Activated T-cell treated with anti-CD3 and anti-CD28 coated beads, Interleukin-2, amount 50 U/mL, for 24 hours (primary cell): ENCODE results near the gene GRID1.
"Not testable (repeated sequence)": the region's sequence is repeated elsewhere in the genome, so short reads cannot be mapped to it uniquely, and the experiment has no call there.

Experiments
- DNase-seq: peaks from one replicate; pipeline ENCODE4 v3.0.0-alpha.2; 2020
- H3K27ac Mint-ChIP-seq: 2 replicates; pipeline ENCODE4 v1.8.0; 2020; ENCODE audit warnings: mild to moderate bottlenecking, mixed read lengths
- H3K27me3 Mint-ChIP-seq: 2 replicates; pipeline ENCODE4 v1.8.0; 2020; ENCODE audit warnings: mixed read lengths
- H3K36me3 Mint-ChIP-seq: 2 replicates; pipeline ENCODE4 v1.8.0; 2020; ENCODE audit warnings: low read depth, mixed read lengths
- H3K4me1 Mint-ChIP-seq: 2 replicates; pipeline ENCODE4 v1.8.0; 2020; ENCODE audit warnings: low read depth, mixed read lengths
- H3K4me3 Mint-ChIP-seq: 2 replicates; pipeline ENCODE4 v1.8.0; 2020; ENCODE audit warnings: mild to moderate bottlenecking, moderate library complexity, mixed read lengths
- H3K9me3 Mint-ChIP-seq: 2 replicates; pipeline ENCODE4 v1.8.0; 2020; ENCODE audit warnings: mixed read lengths

GRID1 gene

GRCh38 chr10:85959239-85959638 lies 407.4 kb downstream of the GRID1 start:
- H3K27ac Mint-ChIP-seq = no peak overlapping the region
- no peaks in the 10 kb centered on the region for H3K36me3 Mint-ChIP-seq
- H3K4me3 Mint-ChIP-seq = no peak overlapping the region
- H3K27me3 Mint-ChIP-seq = peaks cover 37% of the 10 kb centered on the region
- DNase-seq = no peak
- no peaks in the 10 kb centered on the region for H3K4me1 Mint-ChIP-seq
- peaks cover 13% of the 10 kb centered on the region for H3K9me3 Mint-ChIP-seq

GRCh38 chr10:85950921-85951320 lies 415.7 kb downstream of the GRID1 start:
- Mint-ChIP-seq H3K27me3 (peaks cover 19% of the 10 kb centered on the region), H3K9me3 (no peaks in the 10 kb centered on the region), H3K27ac (no peak overlapping the region), H3K4me3 (no peak overlapping the region), H3K36me3 (no peaks in the 10 kb centered on the region), H3K4me1 (peaks cover 2% of the 10 kb centered on the region)
- no peak for DNase-seq

GRCh38 chr10:85946713-85947326 lies 419.8 kb downstream of the GRID1 start:
- Mint-ChIP-seq H3K4me3 (no peak overlapping the region), H3K27me3 (peaks cover 27% of the 10 kb centered on the region), H3K36me3 (no peaks in the 10 kb centered on the region), H3K27ac (no peak overlapping the region), H3K9me3 (no peaks in the 10 kb centered on the region), H3K4me1 (peaks cover 2% of the 10 kb centered on the region)
- no peak for DNase-seq

- DNase-seq = no peak
- Mint-ChIP-seq H3K36me3 (no peaks in the 10 kb centered on the region), H3K27me3 (peaks cover 3% of the 10 kb centered on the region), H3K9me3 (no peaks in the 10 kb centered on the region), H3K4me3 (no peak overlapping the region), H3K27ac (no peak overlapping the region), H3K4me1 (no peaks in the 10 kb centered on the region)
Measured at GRCh38 chr10:85936161-85936560, 430.4 kb downstream of the GRID1 start.

GRCh38 chr10:85934586-85934985 lies 432.0 kb downstream of the GRID1 start:
- H3K27me3 Mint-ChIP-seq = peaks cover 3% of the 10 kb centered on the region
- H3K9me3 Mint-ChIP-seq = no peaks in the 10 kb centered on the region
- H3K4me1 Mint-ChIP-seq = no peaks in the 10 kb centered on the region
- DNase-seq = no peak
- H3K4me3 Mint-ChIP-seq = no peak overlapping the region
- no peaks in the 10 kb centered on the region for H3K36me3 Mint-ChIP-seq
- H3K27ac Mint-ChIP-seq = no peak overlapping the region

- H3K36me3 Mint-ChIP-seq, H3K27ac Mint-ChIP-seq, DNase-seq, H3K27me3 Mint-ChIP-seq, H3K4me3 Mint-ChIP-seq, H3K9me3 Mint-ChIP-seq, H3K4me1 Mint-ChIP-seq: not testable (repeated sequence)
Measured at GRCh38 chr10:85929993-85930392, 436.6 kb downstream of the GRID1 start.

- H3K9me3 Mint-ChIP-seq = no peaks in the 10 kb centered on the region
- no peak for DNase-seq
- H3K4me1 Mint-ChIP-seq = no peaks in the 10 kb centered on the region
- no peaks in the 10 kb centered on the region for H3K27me3 Mint-ChIP-seq
- no peak overlapping the region for H3K4me3 Mint-ChIP-seq
- no peaks in the 10 kb centered on the region for H3K36me3 Mint-ChIP-seq
- no peak overlapping the region for H3K27ac Mint-ChIP-seq
Measured at GRCh38 chr10:85927952-85928665, 438.5 kb downstream of the GRID1 start.

GRCh38 chr10:85926986-85927385 lies 439.6 kb downstream of the GRID1 start:
- no peaks in the 10 kb centered on the region for H3K27me3 Mint-ChIP-seq
- no peaks in the 10 kb centered on the region for H3K4me1 Mint-ChIP-seq
- H3K4me3 Mint-ChIP-seq = no peak overlapping the region
- no peak for DNase-seq
- no peaks in the 10 kb centered on the region for H3K36me3 Mint-ChIP-seq
- H3K27ac Mint-ChIP-seq = no peak overlapping the region
- H3K9me3 Mint-ChIP-seq = no peaks in the 10 kb centered on the region

- no peaks in the 10 kb centered on the region for H3K36me3 Mint-ChIP-seq
- no peak overlapping the region for H3K27ac Mint-ChIP-seq
- H3K4me3 Mint-ChIP-seq = no peak overlapping the region
- H3K9me3 Mint-ChIP-seq = no peaks in the 10 kb centered on the region
- no peaks in the 10 kb centered on the region for H3K4me1 Mint-ChIP-seq
- DNase-seq = no peak
- H3K27me3 Mint-ChIP-seq = no peaks in the 10 kb centered on the region
Measured at GRCh38 chr10:85926136-85926535, 440.5 kb downstream of the GRID1 start.

GRCh38 chr10:85925201-85925750 lies 441.3 kb downstream of the GRID1 start:
- H3K9me3 Mint-ChIP-seq = no peaks in the 10 kb centered on the region

GRCh38 chr10:85924382-85925102 lies 442.1 kb downstream of the GRID1 start:
- H3K4me3 Mint-ChIP-seq = no peak overlapping the region
- no peaks in the 10 kb centered on the region for H3K4me1 Mint-ChIP-seq
- H3K27me3 Mint-ChIP-seq = no peaks in the 10 kb centered on the region
- no peak for DNase-seq
- H3K36me3 Mint-ChIP-seq = no peaks in the 10 kb centered on the region
- H3K27ac Mint-ChIP-seq = no peak overlapping the region
- no peaks in the 10 kb centered on the region for H3K9me3 Mint-ChIP-seq

More at GRCh38 chr10:85925201-85925750, 441.3 kb downstream of the GRID1 start:
- no peak for DNase-seq
- H3K4me3 Mint-ChIP-seq = no peak overlapping the region
- no peaks in the 10 kb centered on the region for H3K36me3 Mint-ChIP-seq
- no peak overlapping the region for H3K27ac Mint-ChIP-seq
- H3K27me3 Mint-ChIP-seq = no peaks in the 10 kb centered on the region
- no peaks in the 10 kb centered on the region for H3K4me1 Mint-ChIP-seq

GRCh38 chr10:85922356-85923129 lies 444.1 kb downstream of the GRID1 start:
- H3K4me3 Mint-ChIP-seq = no peak overlapping the region
- no peaks in the 10 kb centered on the region for H3K36me3 Mint-ChIP-seq
- H3K27ac Mint-ChIP-seq = no peak overlapping the region
- H3K4me1 Mint-ChIP-seq = no peaks in the 10 kb centered on the region
- H3K27me3 Mint-ChIP-seq = peaks cover 5% of the 10 kb centered on the region
- H3K9me3 Mint-ChIP-seq = no peaks in the 10 kb centered on the region
- no peak for DNase-seq

- DNase-seq = no peak
- H3K4me1 Mint-ChIP-seq = no peaks in the 10 kb centered on the region
- H3K27ac Mint-ChIP-seq = no peak overlapping the region
- no peaks in the 10 kb centered on the region for H3K36me3 Mint-ChIP-seq
- H3K27me3 Mint-ChIP-seq = peaks cover 5% of the 10 kb centered on the region
- H3K9me3 Mint-ChIP-seq = no peaks in the 10 kb centered on the region
- no peak overlapping the region for H3K4me3 Mint-ChIP-seq
Measured at GRCh38 chr10:85921789-85922188, 444.8 kb downstream of the GRID1 start.

- H3K36me3 Mint-ChIP-seq = no peaks in the 10 kb centered on the region
- H3K9me3 Mint-ChIP-seq = no peaks in the 10 kb centered on the region
- no peaks in the 10 kb centered on the region for H3K4me1 Mint-ChIP-seq
- no peak overlapping the region for H3K27ac Mint-ChIP-seq
- H3K4me3 Mint-ChIP-seq = no peak overlapping the region
- peaks cover 5% of the 10 kb centered on the region for H3K27me3 Mint-ChIP-seq
- no peak for DNase-seq
Measured at GRCh38 chr10:85920311-85920710, 446.3 kb downstream of the GRID1 start.
